ENCODE data around the gene SMCHD1.

- no peak for TF ChIP-seq CTCF (IDR thresholded peaks at IDR 0.05)
- TF ChIP-seq POLR2A (IDR thresholded peaks at IDR 0.05): no peak
These were observed 192.1 kb downstream of the SMCHD1 start for GRCh38 chr18:2847317-2848246.

Measured in right lobe of liver (tissue), 4 donors.